ENCODE results near the gene MNT. TPM values are rescaled to one million over a fixed set of nuclear protein-coding genes. Genes with fewer than 3 reads are reported as not detected.

MNT gene
- total and polyA plus RNA-seq, 2 of the 8 experiments (the other 6 are each of a cell fraction or from before 2014, with no cell fraction given): 5.0 to 17.3 TPM

DNA sequence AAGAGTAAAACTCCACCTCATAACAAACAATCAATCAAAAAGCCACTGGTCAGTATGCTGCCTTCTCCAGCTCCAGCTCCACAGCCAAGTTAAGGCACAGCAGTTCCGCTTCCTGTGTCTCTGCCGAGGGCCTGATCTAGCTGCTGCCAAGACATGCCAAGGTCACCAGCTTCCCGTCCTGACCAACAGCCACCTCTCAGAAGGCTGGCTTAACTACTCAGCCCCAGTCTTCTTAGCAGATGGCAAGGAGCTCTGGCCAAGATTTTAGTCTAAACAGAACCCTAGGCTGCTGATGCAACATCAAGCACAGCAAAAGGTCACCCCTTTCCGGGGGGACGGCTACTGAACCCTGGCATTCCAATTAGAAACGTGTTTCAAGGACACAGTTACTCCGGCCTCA lies 17.7 kb upstream of the MNT start:
- FAIRE-seq (no peak), DNase-seq (ENCODE audit: low read depth in 1 of 2, low spot score in 2 of 2) (no peak)
- CTCF ChIA-PET (ENCODE audit: partially characterized antibody): interaction anchor here (0.8 to 8.3 kb wide), 8 partner anchors 9 to 66 kb away, joined by 3 to 216 read pairs (median 4); no protein-coding TSS in a partner anchor
- H3K36me3 ChIP-seq (ENCODE audit: control insufficient read depth in 2 of 4, insufficient read depth in 4 of 4, low read length in 3 of 4): peaks cover 6 to 39% (median 22%) of the 10 kb centered on the region in 4 experiments; a peak in 6 of 8 replicates
- POLR2A ChIA-PET (ENCODE audit: partially characterized antibody): interaction anchor here (1.1 to 1.9 kb wide), 5 partner anchors 17 to 37 kb away, joined by 3 to 6 read pairs (median 3); no protein-coding TSS in a partner anchor
- H2AK5ac ChIP-seq (ENCODE audit: low read depth, low read length): no peak overlapping the region
- no peak overlapping the region for H2BK120ac ChIP-seq (replicated peaks; ENCODE audit: low read depth, low read length)
- 93% methylated on average over 7 of the region's 7 CpGs; no CpG with 5 or more reads in 1 of the 2 experiments for WGBS, 2 experiments (ENCODE audit: extremely low coverage in 1 of 2, insufficient coverage in 1 of 2, insufficient read length in 1 of 2, insufficient replicate concordance in 2 of 2, low coverage in 1 of 2, low lambda C conversion rate in 2 of 2, missing lambda C conversion rate in 1 of 2)
- no peak overlapping the region for H4K5ac ChIP-seq (ENCODE audit: insufficient read length, low read depth, low read length)
- H3K27me3 ChIP-seq (replicated peaks in 1 of 4; ENCODE audit: control insufficient read depth in 3 of 4, extremely low read depth in 1 of 4, insufficient read depth in 3 of 4, low read length in 3 of 4): no peaks in the 10 kb centered on the region
- H2BK12ac ChIP-seq (ENCODE audit: low read depth, low read length): no peak overlapping the region
- H3K4me3 ChIP-seq (ENCODE audit: extremely low read depth in 1 of 4, insufficient read depth in 2 of 4, low read depth in 3 of 4, low read length in 4 of 4): no peak overlapping the region
- no peak overlapping the region for H3K27ac ChIP-seq (ENCODE audit: low read depth, low read length)
- H2BK20ac ChIP-seq (ENCODE audit: low read length): no peak overlapping the region
- H3K23me2 ChIP-seq (ENCODE audit: low read depth, low read length): no peaks in the 10 kb centered on the region
- no peak overlapping the region for H4K91ac ChIP-seq (replicated peaks; ENCODE audit: insufficient read length, low read length)
- H3K9me3 ChIP-seq (ENCODE audit: insufficient read depth in 2 of 2, low read depth in 1 of 2, low read length in 1 of 2): no peaks in the 10 kb centered on the region
- no peak overlapping the region for H2BK5ac ChIP-seq (ENCODE audit: low read depth, low read length)
- H3K79me2 ChIP-seq (ENCODE audit: control insufficient read depth in 1 of 2, insufficient read depth in 2 of 2, low read length in 2 of 2): no peaks in the 10 kb centered on the region
- no peak overlapping the region for H3K9ac ChIP-seq (replicated peaks in 1 of 4; ENCODE audit: extremely low read depth in 1 of 4, low read depth in 3 of 4, low read length in 3 of 4)
- no peaks in the 10 kb centered on the region for H3K4me1 ChIP-seq (replicated peaks in 1 of 4; ENCODE audit: control insufficient read depth in 3 of 4, insufficient read depth in 4 of 4, low read length in 3 of 4)
- H3K4me2 ChIP-seq (ENCODE audit: insufficient read depth in 1 of 2, low read depth in 2 of 2, low read length in 2 of 2): no peak overlapping the region
- no peak overlapping the region for H3K4ac ChIP-seq (replicated peaks; ENCODE audit: insufficient read length, low read depth, low read length)
- no peak overlapping the region for H4K8ac ChIP-seq (ENCODE audit: extremely low read depth, insufficient read depth, low read length)
- H2AFZ ChIP-seq (ENCODE audit: low read length): no peak overlapping the region
- peaks cover 7% of the 10 kb centered on the region in 2 experiments for H4K20me1 ChIP-seq (replicated peaks in 1 of 2; ENCODE audit: control insufficient read depth in 1 of 2, insufficient read depth in 2 of 2, low read length in 2 of 2)
- no peak overlapping the region for H2BK15ac ChIP-seq (ENCODE audit: low read length)
- H3K79me1 ChIP-seq (ENCODE audit: low read depth, low read length): peaks cover 3% of the 10 kb centered on the region; the same call in 1 of the 2 replicates
- no peak overlapping the region for H3K18ac ChIP-seq (ENCODE audit: extremely low read depth, low read length)
- no peak overlapping the region for H3K23ac ChIP-seq (ENCODE audit: insufficient read length)
- H3K14ac ChIP-seq (ENCODE audit: insufficient read length): no peak overlapping the region
- H3K56ac ChIP-seq (replicated peaks; ENCODE audit: insufficient read length, low read depth, low read length): no peak overlapping the region
- TF ChIP-seq TAF1 (IDR thresholded peaks at IDR 0.05; ENCODE audit: low read depth, low read length): no peak
- no peak for TF ChIP-seq SP2 (IDR thresholded peaks at IDR 0.05; ENCODE audit: low read length)
- no peak for TF ChIP-seq JUND (IDR thresholded peaks at IDR 0.05; ENCODE audit: low read length)
- TF ChIP-seq, protein P1, sequence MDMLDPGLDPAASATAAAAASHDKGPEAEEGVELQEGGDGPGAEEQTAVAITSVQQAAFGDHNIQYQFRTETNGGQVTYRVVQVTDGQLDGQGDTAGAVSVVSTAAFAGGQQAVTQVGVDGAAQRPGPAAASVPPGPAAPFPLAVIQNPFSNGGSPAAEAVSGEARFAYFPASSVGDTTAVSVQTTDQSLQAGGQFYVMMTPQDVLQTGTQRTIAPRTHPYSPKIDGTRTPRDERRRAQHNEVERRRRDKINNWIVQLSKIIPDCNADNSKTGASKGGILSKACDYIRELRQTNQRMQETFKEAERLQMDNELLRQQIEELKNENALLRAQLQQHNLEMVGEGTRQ (IDR thresholded peaks at IDR 0.05; ENCODE audit: low read length): no peak
- no peak for TF ChIP-seq CHD1 (IDR thresholded peaks at IDR 0.05; ENCODE audit: low read depth, low read length)
- TF ChIP-seq GABPA (IDR thresholded peaks at IDR 0.05; ENCODE audit: borderline replicate concordance, insufficient read depth, low read length): no peak
- TF ChIP-seq MAFK (IDR thresholded peaks at IDR 0.05; ENCODE audit: low read depth, low read length): no peak
- TF ChIP-seq SIN3A (conservative IDR thresholded peaks at IDR 0.05 in 1 of 2, IDR thresholded peaks at IDR 0.05 in 1 of 2; ENCODE audit: low read depth in 1 of 2, low read length in 2 of 2): no peak
- TF ChIP-seq, protein P2, sequence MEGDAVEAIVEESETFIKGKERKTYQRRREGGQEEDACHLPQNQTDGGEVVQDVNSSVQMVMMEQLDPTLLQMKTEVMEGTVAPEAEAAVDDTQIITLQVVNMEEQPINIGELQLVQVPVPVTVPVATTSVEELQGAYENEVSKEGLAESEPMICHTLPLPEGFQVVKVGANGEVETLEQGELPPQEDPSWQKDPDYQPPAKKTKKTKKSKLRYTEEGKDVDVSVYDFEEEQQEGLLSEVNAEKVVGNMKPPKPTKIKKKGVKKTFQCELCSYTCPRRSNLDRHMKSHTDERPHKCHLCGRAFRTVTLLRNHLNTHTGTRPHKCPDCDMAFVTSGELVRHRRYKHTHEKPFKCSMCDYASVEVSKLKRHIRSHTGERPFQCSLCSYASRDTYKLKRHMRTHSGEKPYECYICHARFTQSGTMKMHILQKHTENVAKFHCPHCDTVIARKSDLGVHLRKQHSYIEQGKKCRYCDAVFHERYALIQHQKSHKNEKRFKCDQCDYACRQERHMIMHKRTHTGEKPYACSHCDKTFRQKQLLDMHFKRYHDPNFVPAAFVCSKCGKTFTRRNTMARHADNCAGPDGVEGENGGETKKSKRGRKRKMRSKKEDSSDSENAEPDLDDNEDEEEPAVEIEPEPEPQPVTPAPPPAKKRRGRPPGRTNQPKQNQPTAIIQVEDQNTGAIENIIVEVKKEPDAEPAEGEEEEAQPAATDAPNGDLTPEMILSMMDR (IDR thresholded peaks at IDR 0.05; ENCODE audit: control extremely low read depth in 1 of 3, insufficient read depth in 1 of 3, low read depth in 1 of 3, low read length in 3 of 3): no peak
- TF ChIP-seq TCF12 (IDR thresholded peaks at IDR 0.05; ENCODE audit: low read depth, low read length): no peak
